ENCODE results near the gene ZNF205.

ZNF205 gene

GRCh38 chr16:3149193-3149530, 36.8 kb downstream of the ZNF205 start:
- no peak for DNase-seq (ENCODE audit: low read depth)
- TF ChIP-seq CTCF (IDR thresholded peaks at IDR 0.05; ENCODE audit: control insufficient read depth, insufficient read depth, low read depth, low read length, missing control alignments): no peak
- no peak overlapping the region for H3K4me3 ChIP-seq (ENCODE audit: control insufficient read depth, low read depth, low read length)

GRCh38 chr16:3149630-3150345, 37.4 kb downstream of the ZNF205 start:
- no peak for DNase-seq (ENCODE audit: low read depth)
- TF ChIP-seq CTCF (IDR thresholded peaks at IDR 0.05; ENCODE audit: control insufficient read depth, insufficient read depth, low read depth, low read length, missing control alignments): peak; percentile 34

DNA sequence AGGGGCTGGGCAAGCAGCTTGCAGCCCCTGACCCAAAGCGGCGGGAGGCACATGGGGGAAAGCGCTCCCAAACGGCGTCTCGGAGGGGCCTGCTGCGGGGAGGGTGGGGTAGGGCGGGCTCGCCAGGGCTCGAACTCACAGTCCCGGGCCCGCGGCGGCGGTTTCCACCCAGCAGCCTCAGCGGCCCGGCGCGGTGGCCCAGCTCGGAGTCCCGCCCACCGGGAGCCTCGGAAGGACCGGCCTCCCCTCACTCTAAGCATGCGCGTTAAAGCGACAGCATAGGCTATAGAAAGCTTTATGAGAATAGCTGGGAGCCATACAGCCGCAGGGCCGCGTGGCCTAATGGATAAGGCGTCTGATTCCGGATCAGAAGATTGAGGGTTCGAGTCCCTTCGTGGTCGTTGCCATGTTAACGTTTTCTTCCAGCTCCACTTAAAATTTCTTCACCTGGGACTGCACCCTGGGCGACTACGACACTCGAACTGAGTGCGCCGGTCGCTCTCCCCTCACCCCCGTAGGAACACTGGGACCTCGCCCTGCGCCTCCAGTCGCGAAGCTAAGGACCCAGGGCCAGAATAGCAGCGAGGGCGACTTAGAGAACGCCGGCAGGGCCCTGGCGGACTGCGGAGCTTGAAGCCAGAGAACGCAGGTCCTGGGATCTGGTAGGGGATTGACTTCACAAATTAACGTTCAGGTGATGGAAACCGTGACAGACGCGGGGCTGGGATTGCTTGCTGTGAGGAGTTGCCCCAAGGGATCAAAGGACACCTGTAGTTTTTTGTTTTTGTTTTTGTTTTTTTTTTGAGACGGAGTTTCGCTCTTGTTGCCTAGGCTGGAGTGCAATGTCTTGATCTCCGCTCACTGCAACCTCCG, 38.2 kb downstream of the ZNF205 start:
- TF ChIP-seq CTCF (IDR thresholded peaks at IDR 0.05; ENCODE audit: control insufficient read depth, insufficient read depth, low read depth, low read length, missing control alignments): no peak
- DNase-seq (ENCODE audit: low read depth): peak; percentile 70

More at GRCh38 chr16:3149630-3150345, 37.4 kb downstream of the ZNF205 start:
- peak overlapping the region; percentile 57 for H3K4me3 ChIP-seq (ENCODE audit: control insufficient read depth, low read depth, low read length)

GRCh38 chr16:3152027-3152276, 39.6 kb downstream of the ZNF205 start:
- DNase-seq (ENCODE audit: low read depth): no peak
- peak overlapping the region; percentile 51 for H3K4me3 ChIP-seq (ENCODE audit: control insufficient read depth, low read depth, low read length)

More for the DNA sequence above, 38.2 kb downstream of the ZNF205 start:
- peak overlapping the region; percentile 57 for H3K4me3 ChIP-seq (ENCODE audit: control insufficient read depth, low read depth, low read length)

GRCh38 chr16:3152277-3152990, 40.0 kb downstream of the ZNF205 start:
- TF ChIP-seq CTCF (IDR thresholded peaks at IDR 0.05; ENCODE audit: control insufficient read depth, insufficient read depth, low read depth, low read length, missing control alignments): peak; percentile 43
- H3K4me3 ChIP-seq (ENCODE audit: control insufficient read depth, low read depth, low read length): peak overlapping the region; percentile 51
- DNase-seq (ENCODE audit: low read depth): peak; percentile 62

More at GRCh38 chr16:3152027-3152276, 39.6 kb downstream of the ZNF205 start:
- no peak for TF ChIP-seq CTCF (IDR thresholded peaks at IDR 0.05; ENCODE audit: control insufficient read depth, insufficient read depth, low read depth, low read length, missing control alignments)

DNA sequence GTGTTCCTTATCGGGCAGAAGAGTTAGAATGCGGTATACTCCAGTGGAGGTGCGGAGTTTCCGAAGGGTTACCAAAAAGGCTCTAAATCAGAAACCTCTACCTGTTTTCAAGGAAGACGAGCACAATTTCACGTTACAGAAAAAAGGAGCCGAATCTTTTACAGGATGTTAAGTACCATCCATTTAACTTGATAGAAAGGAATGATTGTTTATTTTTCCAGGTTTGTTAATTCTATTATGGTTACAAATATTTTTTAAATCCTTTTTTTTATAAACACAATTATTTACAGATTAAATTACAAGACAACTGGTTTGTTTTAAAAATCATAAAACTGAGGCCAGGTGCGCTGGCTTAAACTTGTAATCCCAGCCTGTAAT, 40.6 kb downstream of the ZNF205 start:
- no peak overlapping the region for H3K4me3 ChIP-seq (ENCODE audit: control insufficient read depth, low read depth, low read length)
- no peak for DNase-seq (ENCODE audit: low read depth)
- no peak for TF ChIP-seq CTCF (IDR thresholded peaks at IDR 0.05; ENCODE audit: control insufficient read depth, insufficient read depth, low read depth, low read length, missing control alignments)

Measured in AG09309 (cell line).